Lung microvascular endothelial cell (primary cell): ENCODE data around the gene ZNF324. TPM values are rescaled to one million over a fixed set of nuclear protein-coding genes. Genes with fewer than 3 reads are reported as not detected.
"Not testable (repeated sequence)": the region's sequence is repeated elsewhere in the genome, so short reads cannot be mapped to it uniquely, and the experiment has no call there.

Source experiments
- DNase-seq, 2 donors: peaks; one replicate each; pipeline versions ENCODE4 v3.0.0 to v3.0.0-alpha.2; 2010; ENCODE audit warnings: low read depth in 2 of 2
- total RNA-seq: library from RNA; depleted of rRNA; stranded (reverse); fragments of >200 nt; gene quantifications from 2 replicates; pipeline ENCODE4 v1.2.1, GENCODE V29; 2014

The ZNF324 gene
- total RNA-seq, 1 donor from 2014 or later: 11.9 TPM

GRCh38 chr19:58499021-58499927 lies 32.4 kb downstream of the ZNF324 start:
- DNase-seq: peak; percentile 98 to 99

- no peak for DNase-seq
These were observed 33.4 kb downstream of the ZNF324 start for GRCh38 chr19:58500242-58500641.

- DNase-seq: not testable (repeated sequence)
These were observed 40.8 kb downstream of the ZNF324 start for GRCh38 chr19:58507602-58508223.

GRCh38 chr19:58509731-58510083 lies 42.8 kb downstream of the ZNF324 start:
- no peak for DNase-seq

GRCh38 chr19:58510084-58510862 lies 43.4 kb downstream of the ZNF324 start:
- DNase-seq: no peak

- no peak for DNase-seq
These were observed 44.7 kb downstream of the ZNF324 start, which contains the start of gene SLC27A5 for GRCh38 chr19:58511353-58512208. TSS of gene SLC27A5 (minus strand) at chr19:58511992. CDS start at chr19:58511955, 37 bp downstream.

- no peak for DNase-seq
These were observed 46.4 kb downstream of the ZNF324 start for GRCh38 chr19:58513213-58513693.

GRCh38 chr19:58513694-58514563 lies 47.0 kb downstream of the ZNF324 start:
- DNase-seq: peak; percentile 92 to 95

- DNase-seq: no peak
These were observed 47.7 kb downstream of the ZNF324 start for GRCh38 chr19:58514564-58515022.

GRCh38 chr19:58515259-58515658 lies 48.4 kb downstream of the ZNF324 start:
- DNase-seq: no peak

- DNase-seq: no peak
These were observed 49.5 kb downstream of the ZNF324 start for GRCh38 chr19:58516246-58516836.

- no peak for DNase-seq
These were observed 50.3 kb downstream of the ZNF324 start for GRCh38 chr19:58516964-58517833.

- no peak for DNase-seq
These were observed 51.6 kb downstream of the ZNF324 start for GRCh38 chr19:58518256-58519086.

- peak; percentile 83 to 88 for DNase-seq
These were observed 52.1 kb downstream of the ZNF324 start for GRCh38 chr19:58519087-58519354.

- peak; percentile 93 to 97 for DNase-seq
These were observed 52.7 kb downstream of the ZNF324 start, which contains the start of gene ZBTB45 for GRCh38 chr19:58519355-58520256. TSS of gene ZBTB45 (minus strand) at chr19:58519810. CDS start at chr19:58517673, 2,137 bp downstream.

GRCh38 chr19:58520257-58520599 lies 53.3 kb downstream of the ZNF324 start:
- no peak for DNase-seq

- no peak for DNase-seq
These were observed 54.8 kb downstream of the ZNF324 start for GRCh38 chr19:58521651-58522050.
